HuH-7.5 (cell line): ENCODE data around the gene CSKMT.
"Not testable (repeated sequence)": the region's sequence is repeated elsewhere in the genome, so short reads cannot be mapped to it uniquely, and the experiment has no call there.

Experiments
- DNase-seq: peaks from one replicate; pipeline ENCODE4 v3.0.0; 2011; ENCODE audit warnings: low spot score

CSKMT gene

DNA sequence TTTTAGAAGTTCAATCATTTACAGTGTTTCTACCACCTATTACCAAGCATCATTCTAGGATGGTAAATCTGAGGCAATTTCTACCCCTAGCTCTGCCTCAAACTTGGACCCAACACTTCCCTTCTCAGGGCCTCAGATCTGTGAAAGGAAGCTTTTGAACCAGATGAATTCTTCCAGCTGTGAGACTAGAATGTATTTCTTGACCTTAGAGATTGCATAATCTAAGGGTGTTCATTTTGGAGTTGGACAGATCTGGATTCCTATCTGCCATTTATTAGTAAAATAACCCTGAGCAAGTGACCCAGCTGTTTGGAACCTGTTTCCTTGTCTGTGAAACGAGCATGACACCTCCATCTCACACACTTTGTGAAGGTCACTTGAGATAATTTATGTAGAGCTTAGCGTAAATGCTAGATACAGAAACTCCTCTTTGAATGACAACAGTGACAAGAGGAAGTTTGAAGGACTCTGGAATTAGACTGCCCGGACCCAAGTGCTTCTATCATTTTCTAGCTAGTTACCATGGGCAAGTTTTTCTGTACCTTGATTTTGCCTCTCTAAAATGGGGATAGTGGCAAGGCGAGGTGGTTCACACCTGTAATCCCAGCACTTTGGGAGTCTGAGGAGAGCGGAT, 8.2 kb upstream of the CSKMT start:
- no peak for DNase-seq

DNA sequence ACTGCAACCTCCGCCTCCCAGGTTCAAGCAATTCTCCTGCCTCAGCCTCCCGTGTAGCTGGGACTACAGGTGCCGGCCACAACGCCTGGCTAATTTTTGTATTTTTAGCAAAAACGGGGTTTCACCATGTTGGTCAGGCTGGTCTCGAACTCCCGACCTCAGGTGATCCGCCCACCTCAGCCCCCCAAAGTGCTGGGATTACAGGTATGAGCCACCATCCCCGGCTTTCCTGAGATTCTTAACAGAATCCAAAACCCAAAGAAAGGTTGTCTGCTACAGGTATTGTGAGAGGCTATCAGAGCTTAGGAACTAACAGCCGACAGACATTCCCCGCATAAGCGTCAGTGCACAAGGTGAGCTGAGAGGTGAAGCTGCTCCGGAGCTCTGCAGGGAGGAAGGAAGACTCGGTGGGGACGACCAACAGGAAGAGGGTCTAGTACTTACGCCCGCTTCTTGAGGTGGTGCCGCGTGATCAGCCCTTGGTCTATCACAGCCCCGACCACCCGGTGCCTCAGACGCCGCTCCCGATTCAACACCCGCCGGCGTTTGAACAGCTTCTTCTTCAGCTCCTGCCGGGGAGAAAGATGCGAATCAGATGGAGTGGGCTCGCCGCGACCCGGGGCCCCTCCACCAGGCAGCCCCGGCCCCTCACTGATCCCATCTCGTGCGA, 572 bp upstream of the CSKMT start:
- DNase-seq, result peak; percentile 73

DNA sequence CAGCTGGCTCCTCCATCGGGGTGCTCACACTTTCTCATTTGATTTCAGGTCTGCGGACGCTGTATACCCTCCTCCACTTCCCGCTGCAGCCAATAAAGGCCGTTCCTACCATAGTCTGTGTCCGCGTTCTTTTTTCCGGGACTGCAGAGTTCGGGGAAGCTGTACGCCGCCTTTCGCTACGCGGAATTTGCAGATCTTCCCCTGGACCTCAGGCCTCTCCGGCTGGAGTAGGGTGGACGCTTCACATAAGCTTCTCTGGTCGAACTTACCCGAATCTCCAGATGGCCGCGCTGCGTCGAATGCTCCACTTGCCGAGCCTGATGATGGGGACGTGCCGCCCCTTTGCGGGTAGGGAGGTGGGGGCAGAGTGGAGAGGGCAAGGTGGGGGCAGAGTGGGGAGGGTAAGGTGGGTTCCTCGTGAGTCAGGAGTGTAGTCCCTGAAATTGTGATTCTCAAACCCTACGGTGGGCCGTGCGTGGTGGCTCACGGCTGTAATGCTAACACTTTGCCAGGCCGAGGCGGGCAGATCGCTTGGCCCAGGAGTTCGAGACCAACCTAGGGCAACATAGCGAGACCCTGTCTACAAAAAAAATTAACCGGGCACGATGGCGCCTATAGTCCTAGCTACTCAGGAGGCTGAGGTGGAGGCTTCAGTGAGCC, 617 bp downstream of the CSKMT start:
- DNase-seq, result no peak

DNA sequence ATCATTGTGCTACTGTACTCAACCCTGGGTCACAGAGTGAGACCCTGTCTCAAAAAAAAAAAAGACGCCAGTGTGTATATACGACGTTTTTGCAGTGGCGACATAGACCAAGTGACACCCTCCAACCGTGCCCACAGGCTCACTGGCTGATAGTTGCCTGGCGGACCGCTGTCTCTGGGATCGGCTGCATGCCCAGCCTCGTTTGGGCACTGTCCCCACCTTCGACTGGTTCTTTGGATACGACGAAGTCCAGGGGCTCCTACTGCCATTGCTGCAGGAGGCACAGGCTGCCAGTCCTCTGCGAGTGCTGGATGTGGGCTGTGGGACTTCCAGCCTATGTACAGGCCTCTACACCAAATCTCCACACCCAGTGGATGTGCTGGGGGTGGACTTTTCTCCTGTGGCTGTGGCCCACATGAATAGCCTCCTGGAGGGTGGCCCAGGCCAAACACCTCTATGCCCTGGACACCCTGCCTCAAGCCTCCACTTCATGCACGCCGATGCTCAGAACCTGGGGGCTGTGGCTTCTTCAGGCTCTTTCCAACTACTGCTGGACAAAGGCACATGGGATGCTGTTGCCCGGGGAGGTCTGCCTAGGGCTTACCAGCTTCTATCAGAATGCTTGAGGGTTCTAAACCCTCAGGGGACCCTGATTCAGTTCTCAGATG, 1.3 kb downstream of the CSKMT start:
- DNase-seq, result no peak

DNA sequence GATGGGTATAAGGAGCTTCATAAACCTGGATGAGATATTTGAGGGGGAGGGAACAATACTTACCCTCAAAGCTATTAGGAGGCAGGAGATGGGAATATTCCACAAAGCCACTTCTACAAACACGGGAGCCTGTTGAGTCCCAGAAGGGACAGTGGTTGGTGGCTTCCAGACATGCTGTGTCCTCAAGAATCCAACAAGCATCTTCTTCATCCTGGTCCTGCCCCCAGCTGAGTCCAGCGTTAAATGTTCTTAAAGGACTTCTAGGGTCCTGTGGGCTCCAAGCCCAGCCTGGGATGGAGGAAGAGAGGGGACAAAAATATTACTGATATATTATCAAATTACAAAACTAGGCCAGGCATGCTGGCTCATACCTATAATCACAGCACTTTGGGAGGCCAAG, 2.3 kb downstream of the CSKMT start:
- DNase-seq, result no peak

- DNase-seq, result no peak
These were observed 4.5 kb downstream of the CSKMT start for GRCh38 chr11:62669420-62670161.

DNA sequence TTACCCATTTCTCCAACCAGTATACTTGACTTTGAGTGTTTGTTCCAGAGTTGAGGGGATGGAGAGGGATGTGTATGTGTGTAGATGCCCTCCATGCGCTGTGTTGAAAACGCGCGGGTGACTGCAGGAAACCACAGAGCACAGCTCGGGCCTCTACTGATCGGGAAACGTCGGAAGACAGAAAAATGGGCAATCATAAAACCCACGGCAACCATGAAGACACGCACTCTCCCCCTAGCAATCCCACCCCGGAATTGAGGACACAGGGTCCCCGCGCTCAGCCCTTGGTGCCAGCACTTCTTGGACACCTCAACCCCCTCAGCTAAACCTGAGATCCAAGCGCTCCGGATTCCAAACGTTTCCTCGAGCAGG, 6.1 kb downstream of the CSKMT start:
- DNase-seq, result no peak

DNA sequence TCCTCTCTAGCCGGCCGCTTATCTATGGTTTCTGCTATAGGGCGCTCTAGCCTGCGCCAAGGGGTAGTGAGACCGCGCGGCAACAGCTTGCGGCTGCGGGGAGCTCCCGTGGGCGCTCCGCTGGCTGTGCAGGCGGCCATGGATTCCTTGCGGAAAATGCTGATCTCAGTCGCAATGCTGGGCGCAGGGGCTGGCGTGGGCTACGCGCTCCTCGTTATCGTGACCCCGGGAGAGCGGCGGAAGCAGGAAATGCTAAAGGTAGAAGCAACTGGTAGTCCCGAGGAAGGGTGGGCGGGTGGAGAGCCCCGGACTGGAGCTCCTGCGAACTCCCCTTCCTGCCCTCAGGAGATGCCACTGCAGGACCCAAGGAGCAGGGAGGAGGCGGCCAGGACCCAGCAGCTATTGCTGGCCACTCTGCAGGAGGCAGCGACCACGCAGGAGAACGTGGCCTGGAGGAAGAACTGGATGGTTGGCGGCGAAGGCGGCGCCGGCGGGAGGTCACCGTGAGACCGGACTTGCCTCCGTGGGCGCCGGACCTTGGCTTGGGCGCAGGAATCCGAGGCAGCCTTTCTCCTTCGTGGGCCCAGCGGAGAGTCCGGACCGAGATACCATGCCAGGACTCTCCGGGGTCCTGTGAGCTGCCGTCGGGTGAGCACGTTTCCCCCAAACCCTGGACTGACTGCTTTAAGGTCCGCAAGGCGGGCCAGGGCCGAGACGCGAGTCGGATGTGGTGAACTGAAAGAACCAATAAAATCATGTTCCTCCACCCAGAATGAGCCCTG, 6.7 kb downstream of the CSKMT start, which contains the start of the genes LBHD1 and UQCC3:
Gene LBHD1 (minus strand): TSS at position 660 of the 782 bp plus-strand sequence. CDS start 2,236 bp downstream, outside the sequence.
Gene UQCC3 (plus strand): TSS at position 66 of the 782 bp plus-strand sequence. CDS start 73 bp downstream, at position 139.
- DNase-seq, result peak; percentile 84

- no peak for DNase-seq
These were observed 8.0 kb downstream of the CSKMT start for GRCh38 chr11:62673196-62673525.

DNA sequence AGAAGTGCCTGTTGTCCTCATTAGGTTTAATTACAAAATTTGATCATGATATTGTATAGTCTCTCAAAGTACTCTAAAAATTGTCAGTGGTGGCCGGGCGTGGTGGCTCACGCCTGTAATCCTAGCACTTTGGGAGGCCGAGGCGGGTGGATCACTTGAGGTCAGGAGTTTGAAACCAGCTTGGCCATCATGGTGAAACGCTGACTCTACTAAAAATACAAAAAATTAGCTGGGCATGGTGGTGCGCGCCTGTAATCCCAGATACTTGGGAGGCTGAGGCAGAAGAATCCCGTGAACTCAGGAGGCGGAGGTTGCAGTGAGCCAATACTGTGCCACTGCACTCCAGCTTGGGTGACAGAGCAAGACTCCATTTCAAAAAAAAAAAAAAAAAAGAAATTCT, 10.3 kb downstream of the CSKMT start:
- DNase-seq, result not testable (repeated sequence)

GRCh38 chr11:62676698-62677097, 11.6 kb downstream of the CSKMT start:
- no peak for DNase-seq

DNA sequence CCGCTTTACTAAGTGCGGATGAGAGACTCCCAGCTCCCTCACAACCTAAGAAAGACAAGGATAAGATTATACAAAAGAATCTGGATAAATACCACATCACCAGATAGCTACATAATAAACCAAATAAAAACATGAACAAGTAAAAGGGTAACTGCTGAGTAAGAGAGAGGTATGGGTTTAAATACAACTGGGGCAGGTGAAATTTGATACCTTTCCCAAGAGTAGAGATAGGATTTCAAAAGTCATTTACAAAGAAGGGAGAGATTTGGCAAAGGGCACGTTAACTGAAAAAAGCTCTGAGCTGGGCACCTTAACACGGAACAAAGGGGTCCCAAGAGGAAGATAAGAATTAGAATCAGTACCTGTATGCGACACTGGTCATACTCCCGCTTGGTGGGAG, 12.0 kb downstream of the CSKMT start:
- no peak for DNase-seq

GRCh38 chr11:62677714-62678113, 12.6 kb downstream of the CSKMT start:
- DNase-seq, result no peak

GRCh38 chr11:62678433-62678769, 13.3 kb downstream of the CSKMT start:
- no peak for DNase-seq

GRCh38 chr11:62678770-62679696, 13.9 kb downstream of the CSKMT start, which contains the start of gene UBXN1:
UBXN1 (minus strand) TSS chr11:62679073; CDS start chr11:62678923, 150 bp downstream.
- DNase-seq, result peak; percentile 94

GRCh38 chr11:62680825-62681240, 15.7 kb downstream of the CSKMT start:
- peak; percentile 80 for DNase-seq

- DNase-seq, result no peak
These were observed 17.4 kb downstream of the CSKMT start for GRCh38 chr11:62682518-62682917.

- no peak for DNase-seq
These were observed 22.6 kb downstream of the CSKMT start for GRCh38 chr11:62687508-62688396.

GRCh38 chr11:62688491-62688890, 23.4 kb downstream of the CSKMT start:
- DNase-seq, result no peak
